ENCODE measurements around the gene SLC40A1. TPM values are rescaled to one million over a fixed set of nuclear protein-coding genes. Genes with fewer than 3 reads are reported as not detected.

SLC40A1 gene
- polyA plus RNA-seq, 1 donor from 2014 or later, result 12.6 TPM

- TF ChIP-seq EP300 (conservative IDR thresholded peaks at IDR 0.05; ENCODE audit: poor library complexity, severe bottlenecking) (no peak), REST (IDR thresholded peaks at IDR 0.05; ENCODE audit: borderline replicate concordance) (no peak), TAF1 (IDR thresholded peaks at IDR 0.05; ENCODE audit: low read depth) (no peak), MXI1 (conservative IDR thresholded peaks at IDR 0.05; ENCODE audit: poor library complexity, severe bottlenecking) (no peak), CTCF (IDR thresholded peaks at IDR 0.05; ENCODE audit: poor library complexity, severe bottlenecking) (no peak), SMC3 (conservative IDR thresholded peaks at IDR 0.05; ENCODE audit: poor library complexity) (no peak), POLR2AphosphoS5 (IDR thresholded peaks at IDR 0.05) (no peak), EZH2 (IDR thresholded peaks at IDR 0.05; ENCODE audit: borderline replicate concordance, insufficient read depth, low read length, poor library complexity, severe bottlenecking) (no peak)
- Histone ChIP-seq H3K79me2 (replicated peaks; ENCODE audit: insufficient read depth, low read length) (no peaks in the 10 kb centered on the region), H2AFZ (ENCODE audit: low read depth, low read length) (no peak overlapping the region), H3K27me3 (ENCODE audit: insufficient read depth, low read depth, low read length) (no peaks in the 10 kb centered on the region), H3F3A (ENCODE audit: insufficient read depth, low read length, poor library complexity, severe bottlenecking) (no peaks in the 10 kb centered on the region), H3K9me2 (ENCODE audit: insufficient read depth, low read length) (no peaks in the 10 kb centered on the region), H3K27ac (ENCODE audit: low read length) (no peak overlapping the region), H3K9me3 (ENCODE audit: low read length) (no peaks in the 10 kb centered on the region), H3K4me3 (ENCODE audit: low read length) (no peak overlapping the region), H3K4me2 (ENCODE audit: low read length) (no peak overlapping the region), H3K9ac (ENCODE audit: low read length) (no peak overlapping the region), H3K36me3 (ENCODE audit: insufficient read depth, low read length) (no peaks in the 10 kb centered on the region), H4K20me1 (ENCODE audit: insufficient read depth) (no peaks in the 10 kb centered on the region)
Observed at GRCh38 chr2:189623049-189623448, 42.5 kb upstream of the SLC40A1 start.

- Histone ChIP-seq H3K79me2 (replicated peaks; ENCODE audit: insufficient read depth, low read length) (no peaks in the 10 kb centered on the region), H3K4me3 (ENCODE audit: low read length) (no peak overlapping the region), H3K9ac (ENCODE audit: low read length) (no peak overlapping the region), H3K36me3 (ENCODE audit: insufficient read depth, low read length) (no peaks in the 10 kb centered on the region), H3F3A (ENCODE audit: insufficient read depth, low read length, poor library complexity, severe bottlenecking) (no peaks in the 10 kb centered on the region), H3K27me3 (ENCODE audit: insufficient read depth, low read depth, low read length) (no peaks in the 10 kb centered on the region), H2AFZ (ENCODE audit: low read depth, low read length) (no peak overlapping the region), H3K9me2 (ENCODE audit: insufficient read depth, low read length) (no peaks in the 10 kb centered on the region), H4K20me1 (ENCODE audit: insufficient read depth) (no peaks in the 10 kb centered on the region), H3K27ac (ENCODE audit: low read length) (no peak overlapping the region), H3K9me3 (ENCODE audit: low read length) (no peaks in the 10 kb centered on the region), H3K4me2 (ENCODE audit: low read length) (no peak overlapping the region)
- no peak for TF ChIP-seq POLR2AphosphoS5 (IDR thresholded peaks at IDR 0.05)
- TF ChIP-seq SMC3 (conservative IDR thresholded peaks at IDR 0.05; ENCODE audit: poor library complexity), result no peak
- no peak for TF ChIP-seq RAD21 (conservative IDR thresholded peaks at IDR 0.05)
- no peak for TF ChIP-seq CTCF (IDR thresholded peaks at IDR 0.05; ENCODE audit: poor library complexity, severe bottlenecking)
- no peak for TF ChIP-seq MXI1 (conservative IDR thresholded peaks at IDR 0.05; ENCODE audit: poor library complexity, severe bottlenecking)
- TF ChIP-seq EZH2 (IDR thresholded peaks at IDR 0.05; ENCODE audit: borderline replicate concordance, insufficient read depth, low read length, poor library complexity, severe bottlenecking), result no peak
- no peak for TF ChIP-seq EP300 (conservative IDR thresholded peaks at IDR 0.05; ENCODE audit: poor library complexity, severe bottlenecking)
- TF ChIP-seq TAF1 (IDR thresholded peaks at IDR 0.05; ENCODE audit: low read depth), result no peak
- TF ChIP-seq REST (IDR thresholded peaks at IDR 0.05; ENCODE audit: borderline replicate concordance), result no peak
Observed at GRCh38 chr2:189621781-189622180, 41.2 kb upstream of the SLC40A1 start.

Data from neural cell (in vitro differentiated cells).